Measurements from ENCODE around the gene RAB41. TPM values are rescaled to one million over a fixed set of nuclear protein-coding genes. Genes with fewer than 3 reads are reported as not detected.
"Not testable (repeated sequence)": the region's sequence is repeated elsewhere in the genome, so short reads cannot be mapped to it uniquely, and the experiment has no call there.

RAB41 gene
- not detected in 2 replicates for total RNA-seq

GRCh38 chrX:70281951-70282350 lies at the start of gene RAB41:
Gene RAB41, plus strand, starts transcription at chrX:70282172. Its CDS starts 46 bp downstream, at chrX:70282218.
- no peak within 1 kb of the TSS for H3K27ac Mint-ChIP-seq
- H3K4me1 Mint-ChIP-seq (ENCODE audit: low read depth), result no peaks in the 10 kb centered on the region
- no peak within 1 kb of the TSS for H3K4me3 Mint-ChIP-seq
- H3K9me3 Mint-ChIP-seq, result no peaks in the 10 kb centered on the region
- no peak for DNase-seq (ENCODE audit: low spot score)
- intact Hi-C loops (cut with micrococcal nuclease), result no loop called here
- H3K36me3 Mint-ChIP-seq (ENCODE audit: low read depth), result peaks cover 15% of the 10 kb centered on the region
- H3K27me3 Mint-ChIP-seq (ENCODE audit: insufficient read depth), result no peaks in the 10 kb centered on the region

GRCh38 chrX:70234355-70234754 lies 47.6 kb upstream of the RAB41 start, which contains the start of gene AWAT1:
Gene AWAT1, plus strand, starts transcription at chrX:70234655. Its CDS starts 41 bp downstream, at chrX:70234696.
- Mint-ChIP-seq H3K9me3 (no peaks in the 10 kb centered on the region), H3K27me3 (ENCODE audit: insufficient read depth) (peaks cover 1% of the 10 kb centered on the region), H3K4me1 (ENCODE audit: low read depth) (peaks cover 13% of the 10 kb centered on the region), H3K27ac (no peak within 1 kb of the TSS), H3K4me3 (no peak within 1 kb of the TSS), H3K36me3 (ENCODE audit: low read depth) (no peaks in the 10 kb centered on the region)
- intact Hi-C loops (cut with micrococcal nuclease), result no loop called here
- DNase-seq (ENCODE audit: low spot score), result no peak

GRCh38 chrX:70240751-70241150 lies 41.2 kb upstream of the RAB41 start:
- H3K27me3 Mint-ChIP-seq (ENCODE audit: insufficient read depth), result no peaks in the 10 kb centered on the region
- H3K36me3 Mint-ChIP-seq (ENCODE audit: low read depth), result no peaks in the 10 kb centered on the region
- H3K9me3 Mint-ChIP-seq, result no peaks in the 10 kb centered on the region
- DNase-seq (ENCODE audit: low spot score), result no peak
- H3K4me3 Mint-ChIP-seq, result no peak overlapping the region
- H3K27ac Mint-ChIP-seq, result no peak overlapping the region
- intact Hi-C loops (cut with micrococcal nuclease), result no loop called here
- H3K4me1 Mint-ChIP-seq (ENCODE audit: low read depth), result no peaks in the 10 kb centered on the region

GRCh38 chrX:70241501-70241900 lies 40.5 kb upstream of the RAB41 start:
- Mint-ChIP-seq H3K9me3 (no peaks in the 10 kb centered on the region), H3K36me3 (ENCODE audit: low read depth) (no peaks in the 10 kb centered on the region), H3K27me3 (ENCODE audit: insufficient read depth) (no peaks in the 10 kb centered on the region), H3K4me1 (ENCODE audit: low read depth) (no peaks in the 10 kb centered on the region), H3K4me3 (no peak overlapping the region), H3K27ac (no peak overlapping the region)
- intact Hi-C loops (cut with micrococcal nuclease), result no loop called here
- no peak for DNase-seq (ENCODE audit: low spot score)

GRCh38 chrX:70243601-70244000 lies 38.4 kb upstream of the RAB41 start:
- DNase-seq (ENCODE audit: low spot score); H3K9me3 Mint-ChIP-seq; H3K36me3 Mint-ChIP-seq (ENCODE audit: low read depth); H3K27me3 Mint-ChIP-seq (ENCODE audit: insufficient read depth); H3K27ac Mint-ChIP-seq; intact Hi-C loops (cut with micrococcal nuclease); H3K4me3 Mint-ChIP-seq; H3K4me1 Mint-ChIP-seq (ENCODE audit: low read depth): not testable (repeated sequence)

- no peak for DNase-seq (ENCODE audit: low spot score)
- H3K4me1 Mint-ChIP-seq (ENCODE audit: low read depth), result no peaks in the 10 kb centered on the region
- intact Hi-C loops (cut with micrococcal nuclease), result no loop called here
- H3K27ac Mint-ChIP-seq, result no peak overlapping the region
- H3K27me3 Mint-ChIP-seq (ENCODE audit: insufficient read depth), result no peaks in the 10 kb centered on the region
- no peak overlapping the region for H3K4me3 Mint-ChIP-seq
- no peaks in the 10 kb centered on the region for H3K9me3 Mint-ChIP-seq
- no peaks in the 10 kb centered on the region for H3K36me3 Mint-ChIP-seq (ENCODE audit: low read depth)
Measured at GRCh38 chrX:70244881-70245280, 37.1 kb upstream of the RAB41 start.

GRCh38 chrX:70247252-70247651 lies 34.7 kb upstream of the RAB41 start:
- Mint-ChIP-seq H3K4me1 (ENCODE audit: low read depth) (no peaks in the 10 kb centered on the region), H3K36me3 (ENCODE audit: low read depth) (no peaks in the 10 kb centered on the region), H3K9me3 (no peaks in the 10 kb centered on the region), H3K4me3 (no peak overlapping the region), H3K27ac (no peak overlapping the region), H3K27me3 (ENCODE audit: insufficient read depth) (no peaks in the 10 kb centered on the region)
- no peak for DNase-seq (ENCODE audit: low spot score)
- intact Hi-C loops (cut with micrococcal nuclease), result no loop called here

- Mint-ChIP-seq H3K27me3 (ENCODE audit: insufficient read depth) (no peaks in the 10 kb centered on the region), H3K9me3 (no peaks in the 10 kb centered on the region), H3K36me3 (ENCODE audit: low read depth) (no peaks in the 10 kb centered on the region), H3K4me3 (no peak overlapping the region), H3K4me1 (ENCODE audit: low read depth) (peaks cover 13% of the 10 kb centered on the region), H3K27ac (no peak overlapping the region)
- intact Hi-C loops (cut with micrococcal nuclease), result no loop called here
- no peak for DNase-seq (ENCODE audit: low spot score)
Measured at GRCh38 chrX:70252491-70252890, 29.5 kb upstream of the RAB41 start.

- DNase-seq (ENCODE audit: low spot score), result no peak
- no peaks in the 10 kb centered on the region for H3K27me3 Mint-ChIP-seq (ENCODE audit: insufficient read depth)
- peak overlapping the region; percentile 24 for H3K27ac Mint-ChIP-seq
- no peaks in the 10 kb centered on the region for H3K36me3 Mint-ChIP-seq (ENCODE audit: low read depth)
- intact Hi-C loops (cut with micrococcal nuclease), result no loop called here
- no peaks in the 10 kb centered on the region for H3K9me3 Mint-ChIP-seq
- H3K4me3 Mint-ChIP-seq, result no peak overlapping the region
- H3K4me1 Mint-ChIP-seq (ENCODE audit: low read depth), result peaks cover 13% of the 10 kb centered on the region
Measured at GRCh38 chrX:70253377-70254062, 28.5 kb upstream of the RAB41 start.

GRCh38 chrX:70254063-70254400 lies 27.9 kb upstream of the RAB41 start:
- no peak overlapping the region for H3K4me3 Mint-ChIP-seq
- no peaks in the 10 kb centered on the region for H3K9me3 Mint-ChIP-seq
- no peak for DNase-seq (ENCODE audit: low spot score)
- peaks cover 13% of the 10 kb centered on the region for H3K4me1 Mint-ChIP-seq (ENCODE audit: low read depth)
- no peaks in the 10 kb centered on the region for H3K36me3 Mint-ChIP-seq (ENCODE audit: low read depth)
- H3K27me3 Mint-ChIP-seq (ENCODE audit: insufficient read depth), result no peaks in the 10 kb centered on the region
- H3K27ac Mint-ChIP-seq, result no peak overlapping the region
- intact Hi-C loops (cut with micrococcal nuclease), result no loop called here

GRCh38 chrX:70254909-70255308 lies 27.1 kb upstream of the RAB41 start:
- peaks cover 13% of the 10 kb centered on the region for H3K4me1 Mint-ChIP-seq (ENCODE audit: low read depth)
- H3K36me3 Mint-ChIP-seq (ENCODE audit: low read depth), result no peaks in the 10 kb centered on the region
- no peaks in the 10 kb centered on the region for H3K27me3 Mint-ChIP-seq (ENCODE audit: insufficient read depth)
- H3K4me3 Mint-ChIP-seq, result no peak overlapping the region
- H3K27ac Mint-ChIP-seq, result no peak overlapping the region
- intact Hi-C loops (cut with micrococcal nuclease), result no loop called here
- H3K9me3 Mint-ChIP-seq, result no peaks in the 10 kb centered on the region
- DNase-seq (ENCODE audit: low spot score), result no peak

GRCh38 chrX:70255452-70255851 lies 26.5 kb upstream of the RAB41 start:
- Mint-ChIP-seq H3K36me3 (ENCODE audit: low read depth) (no peaks in the 10 kb centered on the region), H3K27me3 (ENCODE audit: insufficient read depth) (no peaks in the 10 kb centered on the region), H3K4me3 (no peak overlapping the region), H3K27ac (no peak overlapping the region), H3K9me3 (no peaks in the 10 kb centered on the region), H3K4me1 (ENCODE audit: low read depth) (peaks cover 13% of the 10 kb centered on the region)
- DNase-seq (ENCODE audit: low spot score), result no peak
- intact Hi-C loops (cut with micrococcal nuclease), result no loop called here

- no peaks in the 10 kb centered on the region for H3K27me3 Mint-ChIP-seq (ENCODE audit: insufficient read depth)
- H3K9me3 Mint-ChIP-seq, result no peaks in the 10 kb centered on the region
- no peaks in the 10 kb centered on the region for H3K36me3 Mint-ChIP-seq (ENCODE audit: low read depth)
- H3K4me3 Mint-ChIP-seq, result no peak overlapping the region
- no peak overlapping the region for H3K27ac Mint-ChIP-seq
- intact Hi-C loops (cut with micrococcal nuclease), result no loop called here
- no peak for DNase-seq (ENCODE audit: low spot score)
- H3K4me1 Mint-ChIP-seq (ENCODE audit: low read depth), result peaks cover 13% of the 10 kb centered on the region
Measured at GRCh38 chrX:70257423-70258288, 24.3 kb upstream of the RAB41 start.
